ENCODE results near the gene CYP46A1.

Gene CYP46A1

DNA sequence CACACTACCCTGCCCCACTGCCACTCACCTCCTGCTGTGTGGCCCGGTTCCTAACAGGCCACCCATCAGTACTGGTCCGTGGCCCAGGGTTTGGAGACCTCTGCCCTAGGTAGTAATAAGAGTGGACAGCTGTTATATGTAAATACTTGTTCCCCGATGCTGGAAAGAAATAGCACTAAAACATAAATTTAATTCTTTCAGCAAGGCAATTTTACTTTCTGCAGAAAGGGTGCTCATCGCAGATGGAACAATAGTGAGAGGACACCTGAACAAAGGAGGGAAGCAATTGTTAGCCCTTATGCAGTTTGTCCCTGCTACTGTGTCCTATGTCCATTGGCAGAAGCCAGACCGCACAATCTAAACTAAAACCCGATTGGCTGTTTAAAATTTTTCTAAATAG is 5.9 kb upstream of the CYP46A1 start:
- no peaks in the 10 kb centered on the region; the same call in 1 of the 2 replicates for H3K4me1 ChIP-seq
- DNase-seq = no peak
- H3K4me3 ChIP-seq (ENCODE audit: low read depth, low read length) = no peak overlapping the region
- no peaks in the 10 kb centered on the region; the same call in 1 of the 2 replicates for H3K27me3 ChIP-seq
- no peaks in the 10 kb centered on the region; the same call in none of the 2 replicates for H3K9me3 ChIP-seq
- H3K36me3 ChIP-seq = no peaks in the 10 kb centered on the region
- TF ChIP-seq CTCF (IDR thresholded peaks at IDR 0.05; ENCODE audit: low read depth, low read length) = no peak

- DNase-seq = no peak
- Histone ChIP-seq H3K4me1 (no peaks in the 10 kb centered on the region; the same call in 1 of the 2 replicates), H3K4me3 (ENCODE audit: low read depth, low read length) (no peak overlapping the region), H3K36me3 (no peaks in the 10 kb centered on the region), H3K27me3 (no peaks in the 10 kb centered on the region; the same call in 1 of the 2 replicates), H3K9me3 (no peaks in the 10 kb centered on the region; the same call in none of the 2 replicates)
- TF ChIP-seq CTCF (IDR thresholded peaks at IDR 0.05; ENCODE audit: low read depth, low read length) = no peak
Observed at GRCh38 chr14:99679111-99679510, 5.0 kb upstream of the CYP46A1 start.

DNA sequence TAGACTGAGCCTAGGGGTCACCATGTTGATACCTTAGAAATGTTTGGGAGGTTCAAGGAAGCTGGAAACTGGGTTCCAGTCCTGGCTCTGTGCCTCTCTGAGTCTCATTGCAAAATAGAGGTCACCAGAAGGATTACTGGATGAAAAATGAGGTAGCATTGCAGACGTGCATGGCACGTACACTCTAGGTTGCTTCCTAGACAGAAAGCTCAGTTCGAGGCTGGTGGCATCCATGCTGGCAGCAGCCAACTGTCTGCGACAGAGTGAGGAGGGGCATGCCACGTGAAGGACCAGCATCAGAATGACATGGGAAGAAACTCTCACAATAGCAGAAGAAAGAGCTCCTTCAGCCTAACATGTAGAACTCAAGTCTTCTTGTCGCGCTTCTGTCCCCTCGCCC is 4.6 kb upstream of the CYP46A1 start:
- Histone ChIP-seq H3K4me1 (no peaks in the 10 kb centered on the region; the same call in 1 of the 2 replicates), H3K9me3 (no peaks in the 10 kb centered on the region; the same call in none of the 2 replicates), H3K36me3 (no peaks in the 10 kb centered on the region), H3K4me3 (ENCODE audit: low read depth, low read length) (no peak overlapping the region), H3K27me3 (no peaks in the 10 kb centered on the region; the same call in 1 of the 2 replicates)
- DNase-seq = no peak
- no peak for TF ChIP-seq CTCF (IDR thresholded peaks at IDR 0.05; ENCODE audit: low read depth, low read length)

DNA sequence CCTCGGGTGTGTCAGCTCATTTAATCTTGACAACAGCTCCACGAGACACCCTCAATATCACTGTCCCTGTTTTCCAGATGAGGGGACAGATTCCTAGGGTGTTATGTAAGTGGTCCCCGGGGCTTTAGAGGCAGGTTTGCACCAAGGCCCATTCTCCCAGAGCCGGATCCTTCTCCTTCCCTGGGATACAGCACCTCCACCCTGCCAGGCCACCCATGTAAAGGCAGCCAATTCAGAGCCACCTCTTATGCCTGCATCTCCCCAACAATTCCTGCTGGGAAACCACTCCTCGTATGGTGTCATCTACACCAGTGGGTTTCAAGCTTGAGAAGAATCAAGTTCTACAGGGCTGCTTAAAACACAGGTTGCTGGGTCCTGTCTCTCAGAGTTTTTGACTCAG is 4.1 kb upstream of the CYP46A1 start:
- Histone ChIP-seq H3K36me3 (no peaks in the 10 kb centered on the region), H3K4me3 (ENCODE audit: low read depth, low read length) (no peak overlapping the region), H3K9me3 (no peaks in the 10 kb centered on the region; the same call in none of the 2 replicates), H3K27me3 (no peaks in the 10 kb centered on the region; the same call in 1 of the 2 replicates), H3K4me1 (no peaks in the 10 kb centered on the region; the same call in 1 of the 2 replicates)
- TF ChIP-seq CTCF (IDR thresholded peaks at IDR 0.05; ENCODE audit: low read depth, low read length) = no peak
- DNase-seq = no peak

DNA sequence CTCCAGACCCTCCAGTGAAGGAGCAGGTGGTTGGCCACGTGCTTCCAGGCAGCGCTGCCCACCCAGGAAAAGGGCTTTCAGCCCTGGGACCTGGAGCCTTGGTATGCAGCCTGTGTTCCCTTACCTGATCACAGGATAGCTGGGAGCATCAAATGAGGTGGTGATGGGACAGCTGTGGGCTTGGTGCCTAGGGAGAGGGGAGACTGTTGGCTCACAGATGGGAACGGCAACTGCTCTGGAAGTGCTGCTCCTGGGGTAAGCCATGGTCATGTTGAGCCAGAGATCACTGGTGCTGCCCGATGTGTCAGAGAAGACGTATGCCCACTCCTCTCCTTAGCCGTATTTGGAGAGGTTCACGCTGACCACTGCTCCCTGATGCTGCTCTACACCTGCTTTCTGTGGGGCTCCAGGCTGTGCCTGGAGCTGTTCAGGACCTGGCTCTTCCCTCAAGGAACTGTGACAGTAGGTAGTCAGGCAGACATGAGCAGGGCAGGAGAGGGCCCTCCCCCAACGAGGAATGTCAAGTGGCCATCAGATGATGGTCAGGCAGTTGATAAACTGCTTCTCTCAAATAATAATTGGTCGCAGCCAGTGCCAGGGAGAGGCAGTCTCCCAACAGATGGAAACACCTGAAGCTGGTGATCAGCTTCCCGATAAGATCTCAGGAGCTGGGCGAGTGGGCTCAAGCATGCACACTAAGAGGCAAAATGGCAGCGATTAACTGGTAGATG is 2.8 kb upstream of the CYP46A1 start:
- H3K9me3 ChIP-seq = no peaks in the 10 kb centered on the region; the same call in none of the 2 replicates
- no peak overlapping the region for H3K4me3 ChIP-seq (ENCODE audit: low read depth, low read length)
- H3K27me3 ChIP-seq = peaks cover 5% of the 10 kb centered on the region
- H3K36me3 ChIP-seq = no peaks in the 10 kb centered on the region
- no peaks in the 10 kb centered on the region; the same call in 1 of the 2 replicates for H3K4me1 ChIP-seq
- DNase-seq = no peak
- no peak for TF ChIP-seq CTCF (IDR thresholded peaks at IDR 0.05; ENCODE audit: low read depth, low read length)

DNA sequence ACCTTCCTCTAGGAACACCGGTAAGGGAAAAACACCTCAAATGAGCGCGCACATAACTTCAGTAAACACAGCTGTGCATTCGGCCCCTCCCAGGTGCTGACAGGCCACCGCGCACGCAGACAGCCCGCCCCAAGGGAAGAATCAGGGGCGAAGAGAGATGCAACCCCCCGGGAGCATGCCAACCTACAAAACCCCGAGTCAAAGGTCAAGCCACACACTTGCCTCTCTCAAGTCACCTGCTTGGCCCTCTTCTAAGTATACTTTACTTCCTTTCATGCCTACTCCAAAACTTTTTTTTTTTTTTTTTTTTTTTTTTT is 2.3 kb upstream of the CYP46A1 start:
- TF ChIP-seq CTCF (IDR thresholded peaks at IDR 0.05; ENCODE audit: low read depth, low read length) = no peak
- no peaks in the 10 kb centered on the region; the same call in 1 of the 2 replicates for H3K4me1 ChIP-seq
- H3K27me3 ChIP-seq = peaks cover 7% of the 10 kb centered on the region
- H3K36me3 ChIP-seq = no peaks in the 10 kb centered on the region
- no peak overlapping the region for H3K4me3 ChIP-seq (ENCODE audit: low read depth, low read length)
- H3K9me3 ChIP-seq = no peaks in the 10 kb centered on the region; the same call in none of the 2 replicates
- no peak for DNase-seq
